ENCODE data around the gene ATG9B. TPM values are rescaled to one million over a fixed set of nuclear protein-coding genes. Genes with fewer than 3 reads are reported as not detected.

ATG9B gene
- total RNA-seq (ENCODE audit: unreplicated experiment) = 0.85 TPM
- long read RNA-seq, partial matches to known transcripts = 1 of 3 reads
- long read RNA-seq, other reads (novel, unspliced or antisense) = 2 of 3 reads

- peaks cover 4% of the 10 kb centered on the region for H3K36me3 Mint-ChIP-seq (ENCODE audit: low read depth, unreplicated experiment)
- H3K4me3 Mint-ChIP-seq (ENCODE audit: unreplicated experiment) = no peak within 1 kb of the TSS
- H3K27ac Mint-ChIP-seq (ENCODE audit: unreplicated experiment) = no peak within 1 kb of the TSS
- TF ChIP-seq CTCF (IDR thresholded peaks at IDR 0.05; ENCODE audit: unreplicated experiment) = no peak
- peaks cover 23% of the 10 kb centered on the region for H3K27me3 Mint-ChIP-seq (ENCODE audit: unreplicated experiment)
- no peaks in the 10 kb centered on the region for H3K9me3 Mint-ChIP-seq (ENCODE audit: unreplicated experiment)
- peaks cover 17% of the 10 kb centered on the region for H3K4me1 Mint-ChIP-seq (ENCODE audit: unreplicated experiment)
- no peak for DNase-seq (ENCODE audit: low spot score)
These were observed at the start of gene ATG9B for GRCh38 chr7:151024435-151025056. Gene ATG9B, minus strand, starts transcription at chr7:151024494. Its CDS starts 71 bp downstream, at chr7:151024423.

GRCh38 chr7:151073990-151074389 lies 49.7 kb upstream of the ATG9B start:
- peaks cover 23% of the 10 kb centered on the region for H3K36me3 Mint-ChIP-seq (ENCODE audit: low read depth, unreplicated experiment)

GRCh38 chr7:151071032-151071866 lies 47.0 kb upstream of the ATG9B start:
- Mint-ChIP-seq H3K9me3 (ENCODE audit: unreplicated experiment) (no peaks in the 10 kb centered on the region), H3K4me3 (ENCODE audit: unreplicated experiment) (no peak overlapping the region), H3K36me3 (ENCODE audit: low read depth, unreplicated experiment) (peaks cover 27% of the 10 kb centered on the region), H3K4me1 (ENCODE audit: unreplicated experiment) (no peaks in the 10 kb centered on the region), H3K27me3 (ENCODE audit: unreplicated experiment) (peaks cover 8% of the 10 kb centered on the region), H3K27ac (ENCODE audit: unreplicated experiment) (no peak overlapping the region)
- no peak for TF ChIP-seq CTCF (IDR thresholded peaks at IDR 0.05; ENCODE audit: unreplicated experiment)
- no peak for DNase-seq (ENCODE audit: low spot score)

More at GRCh38 chr7:151073990-151074389, 49.7 kb upstream of the ATG9B start:
- Mint-ChIP-seq H3K27ac (ENCODE audit: unreplicated experiment) (no peak overlapping the region), H3K4me3 (ENCODE audit: unreplicated experiment) (no peak overlapping the region), H3K27me3 (ENCODE audit: unreplicated experiment) (peaks cover 13% of the 10 kb centered on the region), H3K4me1 (ENCODE audit: unreplicated experiment) (peaks cover 5% of the 10 kb centered on the region), H3K9me3 (ENCODE audit: unreplicated experiment) (no peaks in the 10 kb centered on the region)
- DNase-seq (ENCODE audit: low spot score) = no peak
- no peak for TF ChIP-seq CTCF (IDR thresholded peaks at IDR 0.05; ENCODE audit: unreplicated experiment)

- H3K36me3 Mint-ChIP-seq (ENCODE audit: low read depth, unreplicated experiment) = peaks cover 21% of the 10 kb centered on the region
- TF ChIP-seq CTCF (IDR thresholded peaks at IDR 0.05; ENCODE audit: unreplicated experiment) = no peak
These were observed 46.3 kb upstream of the ATG9B start for GRCh38 chr7:151070574-151070960.

More at GRCh38 chr7:151070574-151070960, 46.3 kb upstream of the ATG9B start:
- Mint-ChIP-seq H3K27ac (ENCODE audit: unreplicated experiment) (no peak overlapping the region), H3K27me3 (ENCODE audit: unreplicated experiment) (peaks cover 7% of the 10 kb centered on the region), H3K9me3 (ENCODE audit: unreplicated experiment) (no peaks in the 10 kb centered on the region), H3K4me1 (ENCODE audit: unreplicated experiment) (no peaks in the 10 kb centered on the region), H3K4me3 (ENCODE audit: unreplicated experiment) (no peak overlapping the region)
- DNase-seq (ENCODE audit: low spot score) = no peak

Measured in endothelial cell (in vitro differentiated cells).